HFF-Myc (cell line): ENCODE data around the gene GOLT1A.

Experiments used
- DNase-seq: peaks from one replicate; pipeline ENCODE4 v3.0.0-alpha.2; 2011; ENCODE audit warnings: low read depth; ENCODE audit errors: extremely low read depth
- H3K4me3 ChIP-seq: replicated peaks from 2 replicates; pipeline ENCODE4 v1.5.1; 2011; ENCODE audit warnings: low read depth, mild to moderate bottlenecking, control low read depth, low read length
- CTCF ChIP-seq: IDR thresholded peaks from 2 replicates; pipeline ENCODE4 v1.5.1; 2012; ENCODE audit warnings: mild to moderate bottlenecking, low read depth, low read length, control low read depth; ENCODE audit errors: missing control alignments

The GOLT1A gene

GRCh38 chr1:204255225-204255624, 41.4 kb upstream of the GOLT1A start:
- no peak for TF ChIP-seq CTCF
- no peak for DNase-seq
- H3K4me3 ChIP-seq = no peak overlapping the region

GRCh38 chr1:204254031-204254661, 40.4 kb upstream of the GOLT1A start:
- H3K4me3 ChIP-seq = no peak overlapping the region
- no peak for TF ChIP-seq CTCF
- no peak for DNase-seq

GRCh38 chr1:204251926-204252689, 38.3 kb upstream of the GOLT1A start:
- H3K4me3 ChIP-seq = no peak overlapping the region
- DNase-seq = no peak
- TF ChIP-seq CTCF = no peak

- H3K4me3 ChIP-seq = no peak overlapping the region
- TF ChIP-seq CTCF = no peak
- no peak for DNase-seq
These were observed 37.5 kb upstream of the GOLT1A start for GRCh38 chr1:204251286-204251685.

GRCh38 chr1:204250428-204251030, 36.7 kb upstream of the GOLT1A start:
- TF ChIP-seq CTCF = no peak
- no peak overlapping the region for H3K4me3 ChIP-seq
- DNase-seq = no peak

GRCh38 chr1:204249736-204250427, 36.1 kb upstream of the GOLT1A start:
- TF ChIP-seq CTCF = no peak
- no peak for DNase-seq
- no peak overlapping the region for H3K4me3 ChIP-seq
